ENCODE results near the gene TRIM64. TPM values are rescaled to one million over a fixed set of nuclear protein-coding genes. Genes with fewer than 3 reads are reported as not detected.
"Not testable (repeated sequence)": the region's sequence is repeated elsewhere in the genome, so short reads cannot be mapped to it uniquely, and the experiment has no call there.

TRIM64 gene
- total RNA-seq: not detected
- long read RNA-seq: 0 reads

- intact Hi-C loops (cut with DNase I); DNase-seq (ENCODE audit: low spot score): not testable (repeated sequence)
Measured at GRCh38 chr11:89965737-89966136, at the start of gene TRIM64. Gene TRIM64, plus strand, starts transcription at chr11:89966037. Its CDS starts 2,467 bp downstream, at chr11:89968504.

DNA sequence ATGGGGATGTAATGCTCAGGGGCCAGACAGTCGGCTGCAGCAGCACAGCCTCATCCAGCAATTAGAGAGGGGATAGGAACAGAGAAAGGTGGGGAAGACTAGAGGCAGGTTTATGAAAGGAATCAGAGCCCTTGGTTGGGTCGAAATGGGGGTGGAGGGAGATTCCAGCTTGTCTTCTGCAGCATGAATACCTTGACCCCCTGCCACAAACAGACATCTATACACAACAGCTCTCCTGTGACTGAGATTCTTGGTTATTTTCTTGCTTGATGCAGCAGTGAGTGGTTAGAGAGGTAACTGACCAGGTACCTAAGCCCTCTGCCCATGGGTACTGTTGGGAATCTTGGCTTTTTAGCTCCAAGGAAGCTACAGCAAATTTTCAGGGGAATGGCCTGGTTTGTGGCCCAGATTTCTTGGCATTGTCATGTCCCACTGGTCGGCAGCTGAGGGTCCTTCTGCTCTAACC lies 43.6 kb upstream of the TRIM64 start, which contains the start of gene TRIM49D1:
TRIM49D1 (minus strand) TSS at position 51 of the 466 bp plus-strand sequence. CDS start 4,535 bp downstream, outside the sequence.
- intact Hi-C loops (cut with DNase I): no loop called here
- no peak for DNase-seq (ENCODE audit: low spot score)

DNA sequence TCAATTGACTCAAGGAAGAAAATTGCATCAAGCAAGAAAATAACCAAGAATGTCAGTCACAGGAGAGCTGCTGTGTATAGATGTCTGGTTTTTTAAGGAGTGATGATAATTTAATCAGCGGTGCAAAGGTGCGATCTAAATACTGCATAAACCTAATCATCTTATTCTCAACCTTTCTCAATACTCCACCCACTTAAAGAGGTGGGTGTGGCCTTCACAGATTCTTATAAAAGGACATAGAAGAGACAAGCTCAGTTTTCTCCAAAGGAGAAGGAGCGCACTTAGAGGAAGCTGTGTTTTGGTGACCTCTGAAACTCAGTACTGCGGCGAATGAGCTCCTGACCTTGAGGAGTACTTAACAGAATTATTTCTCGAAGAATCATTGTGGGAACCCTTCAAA lies 42.1 kb upstream of the TRIM64 start, which contains the start of gene TRIM49D2:
TRIM49D2 (plus strand) TSS at position 301 of the 400 bp plus-strand sequence. CDS start 2,698 bp downstream, outside the sequence.
- intact Hi-C loops (cut with DNase I): not testable (repeated sequence)

DNA sequence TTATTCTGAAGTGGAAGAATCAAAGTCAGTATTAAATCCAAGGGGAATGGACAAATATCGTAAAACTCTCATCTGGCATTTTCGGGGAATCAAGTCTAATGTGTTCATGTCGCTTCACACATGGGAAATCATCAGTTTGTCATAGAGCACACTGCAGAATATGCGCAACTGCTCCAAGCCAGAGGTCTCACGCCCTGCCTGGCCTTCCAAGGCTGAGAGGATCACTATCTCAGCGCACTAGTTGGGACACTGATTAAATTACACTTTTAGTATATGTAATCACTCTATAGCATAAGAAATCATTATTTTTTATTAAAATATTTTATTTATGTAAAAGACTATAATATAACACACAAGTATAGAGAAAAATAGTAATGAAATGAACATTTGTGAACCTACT lies 5.0 kb upstream of the TRIM64 start:
- intact Hi-C loops (cut with DNase I); DNase-seq (ENCODE audit: low spot score): not testable (repeated sequence)

More for the DNA sequence above, 42.1 kb upstream of the TRIM64 start, which contains the start of gene TRIM49D2:
- not testable (repeated sequence) for DNase-seq (ENCODE audit: low spot score)

Other genes with a start within 250 kb of the TRIM64 start
- gene TRIM49, start 157.5 kb upstream of the TRIM64 start, total RNA-seq: not detected
- not detected for gene TRIM64B, start 87.5 kb upstream of the TRIM64 start, total RNA-seq
- not detected for gene TRIM49D1, start 43.8 kb upstream of the TRIM64 start, total RNA-seq
- gene TRIM49D2, start 42.0 kb upstream of the TRIM64 start, total RNA-seq: not detected
- gene TRIM49C, start 65.1 kb downstream of the TRIM64 start, total RNA-seq: not detected
- gene UBTFL1, start 119.9 kb downstream of the TRIM64 start, total RNA-seq: not detected
- 0.27 TPM for gene NAALAD2, start 168.6 kb downstream of the TRIM64 start, total RNA-seq